Vagina (tissue), 2 donors: ENCODE results near the gene PTPRM. TPM values are rescaled to one million over a fixed set of nuclear protein-coding genes. Genes with fewer than 3 reads are reported as not detected.
A peak's percentile ranks its signal among the peaks of the same experiment; 100 is the strongest.

Experiments
- DNase-seq, 2 donors: peaks; one replicate each; pipeline ENCODE4 v3.0.0-alpha.2; 2017; ENCODE audit errors: extremely low spot score in 2 of 2
- H3K27ac ChIP-seq: fragments of 200-600 bp; sonication (generic); one replicate; pipeline ENCODE4 v1.5.1; 2019
- H3K27me3 ChIP-seq: fragments of 200-600 bp; sonication (generic); one replicate; pipeline ENCODE4 v1.5.1; 2019
- H3K36me3 ChIP-seq, 2 donors: fragments of 200-600 bp; sonication (generic); one replicate each; pipeline ENCODE4 v1.5.1; 2017 to 2019
- H3K4me1 ChIP-seq: fragments of 200-600 bp; sonication (generic); one replicate; pipeline ENCODE4 v1.5.1; 2019
- H3K4me3 ChIP-seq, 2 donors: fragments of 200-600 bp; sonication (generic); 1 replicate in 1 of 2; 2 replicates in 1 of 2; pipeline ENCODE4 v1.5.1; 2016 to 2019
- H3K9me3 ChIP-seq: fragments of 200-600 bp; sonication (generic); one replicate; pipeline ENCODE4 v1.5.1; 2019
- CTCF ChIP-seq, 3 experiments: fragments of 450-650 bp in 2 of 3; fragments of 200-600 bp in 1 of 3; sonication (generic) in 1 of 3; IDR thresholded peaks; one replicate each; pipeline ENCODE4 v1.5.1; 2017 to 2019; ENCODE audit warnings: antibody characterized with exemption in 3 of 3, mild to moderate bottlenecking in 2 of 3, moderate library complexity in 2 of 3
- POLR2A ChIP-seq, 2 donors: fragments of 450-650 bp; IDR thresholded peaks; one replicate each; pipeline ENCODE4 v1.6.1; 2017; ENCODE audit warnings: antibody characterized with exemption in 2 of 2, mild to moderate bottlenecking in 2 of 2, moderate library complexity in 2 of 2
- POLR2AphosphoS5 ChIP-seq, 2 donors: sonication (generic); formaldehyde crosslinking; IDR thresholded peaks; one replicate each; pipeline ENCODE4 v1.9.0; 2017; ENCODE audit warnings: antibody characterized with exemption in 2 of 2, mild to moderate bottlenecking in 2 of 2, low read depth in 1 of 2; ENCODE audit not compliant: insufficient read depth in 1 of 2
- intact Hi-C: fragments of 100-400 bp; cut with DNase I; formaldehyde crosslinking; loops from one replicate; pipeline ENCODE4 v1.15.1; 2023
- total RNA-seq: library from RNA; depleted of rRNA; stranded (reverse); fragments of >200 nt; gene quantifications from one replicate; pipeline ENCODE4 v1.2.3, GENCODE V29; 2016

The PTPRM gene
- total RNA-seq, 1 donor from 2014 or later = 60.2 TPM

- H3K9me3 ChIP-seq = no peaks in the 10 kb centered on the region
These were observed 855.3 kb downstream of the PTPRM start for GRCh38 chr18:8422391-8422790.

GRCh38 chr18:8423051-8423557 lies 856.0 kb downstream of the PTPRM start:
- intact Hi-C loops = no loop called here
- no peak overlapping the region for H3K4me3 ChIP-seq
- no peaks in the 10 kb centered on the region for H3K9me3 ChIP-seq
- TF ChIP-seq POLR2A (IDR thresholded peaks at IDR 0.05) = no peak
- TF ChIP-seq CTCF (IDR thresholded peaks at IDR 0.05) = no peak
- TF ChIP-seq POLR2AphosphoS5 (IDR thresholded peaks at IDR 0.05; ENCODE audit: insufficient read depth in 1 of 2, low read depth in 1 of 2) = no peak
- H3K36me3 ChIP-seq = no peaks in the 10 kb centered on the region
- H3K27me3 ChIP-seq = no peaks in the 10 kb centered on the region
- no peak for DNase-seq
- H3K4me1 ChIP-seq = no peaks in the 10 kb centered on the region
- H3K27ac ChIP-seq = no peak overlapping the region

More at GRCh38 chr18:8422391-8422790, 855.3 kb downstream of the PTPRM start:
- intact Hi-C loops = no loop called here
- Histone ChIP-seq H3K4me3 (no peak overlapping the region), H3K27me3 (no peaks in the 10 kb centered on the region), H3K36me3 (no peaks in the 10 kb centered on the region), H3K27ac (no peak overlapping the region), H3K4me1 (no peaks in the 10 kb centered on the region)
- TF ChIP-seq POLR2AphosphoS5 (IDR thresholded peaks at IDR 0.05; ENCODE audit: insufficient read depth in 1 of 2, low read depth in 1 of 2) (no peak), POLR2A (IDR thresholded peaks at IDR 0.05) (no peak), CTCF (IDR thresholded peaks at IDR 0.05) (no peak)
- no peak for DNase-seq

- Histone ChIP-seq H3K27ac (no peak overlapping the region), H3K4me3 (no peak overlapping the region), H3K36me3 (no peaks in the 10 kb centered on the region), H3K4me1 (no peaks in the 10 kb centered on the region), H3K27me3 (no peaks in the 10 kb centered on the region), H3K9me3 (no peaks in the 10 kb centered on the region)
- peak; percentile 20 to 34 for DNase-seq
- TF ChIP-seq POLR2A (IDR thresholded peaks at IDR 0.05) (no peak), POLR2AphosphoS5 (IDR thresholded peaks at IDR 0.05; ENCODE audit: insufficient read depth in 1 of 2, low read depth in 1 of 2) (no peak), CTCF (IDR thresholded peaks at IDR 0.05) (no peak)
- intact Hi-C loops = no loop called here
These were observed 857.4 kb downstream of the PTPRM start for GRCh38 chr18:8424481-8424880.

- Histone ChIP-seq H3K4me3 (no peak overlapping the region), H3K9me3 (no peaks in the 10 kb centered on the region), H3K36me3 (no peaks in the 10 kb centered on the region), H3K27me3 (no peaks in the 10 kb centered on the region), H3K4me1 (no peaks in the 10 kb centered on the region), H3K27ac (no peak overlapping the region)
- intact Hi-C loops = no loop called here
- DNase-seq = peak; percentile 65 to 77
- TF ChIP-seq POLR2AphosphoS5 (IDR thresholded peaks at IDR 0.05; ENCODE audit: insufficient read depth in 1 of 2, low read depth in 1 of 2) (no peak), CTCF (IDR thresholded peaks at IDR 0.05) (no peak), POLR2A (IDR thresholded peaks at IDR 0.05) (no peak)
These were observed 858.0 kb downstream of the PTPRM start for GRCh38 chr18:8424917-8425725.

- Histone ChIP-seq H3K27ac (no peak overlapping the region), H3K9me3 (no peaks in the 10 kb centered on the region), H3K4me1 (no peaks in the 10 kb centered on the region), H3K36me3 (no peaks in the 10 kb centered on the region), H3K4me3 (no peak overlapping the region), H3K27me3 (no peaks in the 10 kb centered on the region)
- intact Hi-C loops = no loop called here
- no peak for TF ChIP-seq CTCF (IDR thresholded peaks at IDR 0.05)
- no peak for TF ChIP-seq POLR2A (IDR thresholded peaks at IDR 0.05)
- no peak for TF ChIP-seq POLR2AphosphoS5 (IDR thresholded peaks at IDR 0.05; ENCODE audit: insufficient read depth in 1 of 2, low read depth in 1 of 2)
- DNase-seq = peak; percentile 49 to 55
These were observed 859.3 kb downstream of the PTPRM start for GRCh38 chr18:8426401-8426800.
